GM18907 (cell line): ENCODE results near the gene ZNF579.
"Not testable (repeated sequence)": the region's sequence is repeated elsewhere in the genome, so short reads cannot be mapped to it uniquely, and the experiment has no call there.

ENCODE experiments used
- ATAC-seq: cut with Tn5 transposase; IDR thresholded peaks from one replicate; pipeline ENCODE4 v1.9.1; 2021; ENCODE audit warnings: mild to moderate bottlenecking, moderate library complexity; ENCODE audit not compliant: unreplicated experiment

ZNF579 gene

GRCh38 chr19:55541091-55541490, 39.6 kb downstream of the ZNF579 start:
- no peak for ATAC-seq

- ATAC-seq = no peak
These were observed 40.0 kb downstream of the ZNF579 start for GRCh38 chr19:55540619-55541018.

DNA sequence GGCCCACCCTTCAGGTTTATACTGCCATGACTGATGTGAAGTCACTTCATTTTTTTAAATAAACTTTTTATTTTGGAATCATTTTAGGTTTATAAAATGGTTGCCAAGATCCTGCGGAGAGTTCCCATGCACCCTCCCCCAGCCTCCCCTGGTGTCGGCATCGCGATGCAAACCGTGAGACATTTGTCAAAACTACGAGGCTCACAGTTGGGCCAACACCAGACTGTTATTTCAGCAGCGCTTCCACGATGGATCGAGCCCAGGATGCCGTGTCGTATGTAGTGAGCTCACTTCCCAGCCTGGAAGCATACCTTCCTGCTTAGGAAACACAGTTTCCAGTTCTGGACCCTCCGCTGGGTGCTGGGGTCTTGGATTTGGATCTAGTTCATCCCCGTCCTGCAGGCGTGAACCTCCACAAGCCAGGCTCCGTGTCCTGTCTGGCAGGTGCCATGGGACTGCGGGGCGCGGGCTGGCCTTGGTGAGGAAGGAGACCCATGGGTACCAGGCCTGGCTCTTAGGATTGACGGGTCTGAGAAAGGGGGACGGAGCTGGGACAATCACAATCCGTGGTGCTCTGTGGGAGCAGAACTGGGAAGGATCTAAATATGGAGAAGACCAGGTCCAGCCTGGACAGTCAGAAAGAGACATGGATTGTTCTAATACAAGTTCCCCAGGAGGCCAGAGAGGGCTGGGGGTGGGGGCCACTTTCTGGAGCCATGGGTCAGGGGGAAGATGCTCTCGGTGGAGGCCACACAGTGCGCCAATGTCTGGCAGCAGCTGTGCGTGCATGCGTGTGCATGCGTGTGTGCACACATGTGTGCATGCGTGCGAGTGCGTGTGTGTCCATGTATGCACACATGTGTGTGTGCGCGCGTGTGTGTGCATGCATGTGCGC, 41.3 kb downstream of the ZNF579 start:
- no peak for ATAC-seq

DNA sequence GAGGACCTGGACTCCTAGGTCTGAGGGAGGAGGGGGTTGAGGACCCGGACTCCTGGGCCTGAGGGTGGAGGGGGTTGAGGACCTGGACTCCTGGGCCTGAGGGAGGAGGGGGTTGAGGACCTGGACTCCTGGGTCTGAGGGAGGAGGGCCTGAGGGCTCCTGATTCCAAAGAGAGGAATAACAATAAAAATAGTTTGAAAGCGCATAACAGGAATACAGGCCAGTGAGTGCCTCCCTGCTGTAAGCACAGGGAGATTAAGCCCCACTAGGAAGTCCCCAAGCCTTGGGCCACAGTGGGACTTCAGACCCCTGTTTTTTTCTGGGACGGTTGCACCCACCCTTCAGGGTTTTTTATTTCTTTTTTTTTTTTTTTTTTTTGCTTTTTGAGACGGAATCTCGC, 42.5 kb downstream of the ZNF579 start:
- no peak for ATAC-seq

GRCh38 chr19:55537741-55538111, 42.9 kb downstream of the ZNF579 start:
- no peak for ATAC-seq

DNA sequence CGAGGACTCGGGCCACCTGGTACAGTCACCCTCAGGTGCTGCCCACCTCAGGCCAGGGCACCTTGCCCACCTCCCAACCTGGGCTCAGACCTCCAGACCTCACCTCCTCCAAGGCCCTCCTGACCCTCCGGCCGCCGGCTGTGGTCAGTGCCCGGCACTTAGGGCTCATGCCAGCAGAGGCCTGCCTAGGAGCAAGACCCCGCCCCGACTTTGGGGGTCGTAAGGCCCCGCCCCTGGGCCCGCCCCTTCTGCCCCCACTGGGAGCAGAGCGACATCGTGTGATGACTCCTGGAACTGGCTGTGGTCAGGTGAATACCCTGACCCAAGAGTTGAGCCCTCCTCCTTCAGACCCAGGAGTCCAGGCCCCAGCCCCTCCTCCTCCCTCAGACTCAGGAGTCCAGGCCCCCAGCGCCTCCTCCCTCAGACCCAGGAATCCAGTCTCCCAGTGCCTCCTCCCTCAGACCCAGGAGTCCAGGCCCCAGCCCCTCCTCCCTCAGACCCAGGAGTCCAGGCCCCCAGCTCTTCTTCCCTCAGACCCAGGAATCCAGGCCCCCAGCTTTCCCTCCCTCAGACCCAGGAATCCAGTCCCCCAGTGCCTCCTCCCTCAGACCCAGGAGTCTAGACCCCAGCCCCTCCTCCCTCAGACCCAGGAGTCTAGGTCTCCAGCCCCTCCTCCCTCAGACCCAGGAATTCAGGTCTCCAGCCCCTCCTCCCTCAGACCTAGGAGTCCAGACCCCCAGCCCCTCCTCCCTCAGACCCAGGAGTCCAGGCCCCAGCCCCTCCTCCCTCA, 43.5 kb downstream of the ZNF579 start, which contains the start of gene SBK2:
Gene SBK2, minus strand, starts transcription at position 183 of the 790 bp plus-strand sequence. CDS start 839 bp downstream, outside the sequence.
- no peak for ATAC-seq

- ATAC-seq = no peak
These were observed 44.3 kb downstream of the ZNF579 start for GRCh38 chr19:55536366-55536765.

DNA sequence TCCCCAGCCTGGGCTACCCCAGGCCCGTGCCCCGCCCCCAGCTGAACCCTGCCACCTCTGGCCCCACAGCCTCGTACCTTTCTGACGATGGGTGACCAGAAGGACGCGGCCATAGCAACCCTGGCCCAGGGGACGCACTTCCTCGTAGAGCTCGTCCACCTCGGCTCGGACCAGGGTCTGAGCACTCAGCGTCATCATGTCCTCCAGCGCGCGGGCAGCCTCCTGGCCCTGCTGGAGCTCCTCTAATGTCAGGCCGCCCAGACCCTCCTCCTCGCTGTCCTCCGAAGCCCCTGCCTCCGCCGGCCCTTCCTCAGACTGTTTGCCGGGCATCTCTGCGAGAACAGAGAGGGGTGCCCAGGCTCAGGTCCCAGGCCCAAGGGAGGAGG, 44.7 kb downstream of the ZNF579 start:
- no peak for ATAC-seq

DNA sequence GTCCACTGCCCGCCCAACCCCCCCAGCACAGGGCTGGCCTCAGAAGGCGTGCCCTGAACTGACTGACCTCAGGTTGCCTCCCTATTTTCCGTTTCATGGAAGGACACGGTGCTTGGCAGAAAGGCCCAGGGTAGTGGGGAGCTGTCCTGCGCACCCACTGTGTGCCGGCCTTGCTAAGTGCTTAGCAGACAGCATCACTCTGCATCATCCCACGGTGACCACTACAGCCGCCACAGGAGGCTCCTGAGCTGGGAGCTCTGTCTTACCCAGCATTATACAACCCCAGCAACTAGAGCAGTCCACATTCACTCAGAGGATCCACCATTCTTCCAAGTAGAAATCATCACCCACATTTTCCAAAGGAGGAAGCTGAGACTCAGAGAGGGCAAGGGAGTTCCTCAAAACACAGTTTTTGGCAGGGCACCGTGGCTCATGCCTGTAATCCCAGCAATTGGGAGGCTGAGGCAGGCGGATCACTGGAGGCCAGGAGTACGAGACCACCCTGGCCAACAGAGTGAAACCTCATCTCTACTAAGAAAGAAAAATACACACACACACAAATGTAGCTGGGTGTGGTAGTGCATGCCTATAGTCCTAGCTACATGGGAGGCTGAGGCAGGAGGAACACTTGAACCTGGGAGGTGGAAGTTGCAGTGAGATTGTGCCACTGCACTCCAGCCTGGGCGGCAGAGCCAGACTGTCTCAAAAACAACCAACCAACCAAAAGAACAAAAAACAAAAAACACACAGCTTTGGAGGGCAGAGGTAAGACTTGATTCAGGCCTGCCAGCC, 45.3 kb downstream of the ZNF579 start:
- no peak for ATAC-seq

- not testable (repeated sequence) for ATAC-seq
These were observed 46.4 kb downstream of the ZNF579 start for GRCh38 chr19:55534280-55534679.

GRCh38 chr19:55530996-55531395, 49.7 kb downstream of the ZNF579 start:
- no peak for ATAC-seq

DNA sequence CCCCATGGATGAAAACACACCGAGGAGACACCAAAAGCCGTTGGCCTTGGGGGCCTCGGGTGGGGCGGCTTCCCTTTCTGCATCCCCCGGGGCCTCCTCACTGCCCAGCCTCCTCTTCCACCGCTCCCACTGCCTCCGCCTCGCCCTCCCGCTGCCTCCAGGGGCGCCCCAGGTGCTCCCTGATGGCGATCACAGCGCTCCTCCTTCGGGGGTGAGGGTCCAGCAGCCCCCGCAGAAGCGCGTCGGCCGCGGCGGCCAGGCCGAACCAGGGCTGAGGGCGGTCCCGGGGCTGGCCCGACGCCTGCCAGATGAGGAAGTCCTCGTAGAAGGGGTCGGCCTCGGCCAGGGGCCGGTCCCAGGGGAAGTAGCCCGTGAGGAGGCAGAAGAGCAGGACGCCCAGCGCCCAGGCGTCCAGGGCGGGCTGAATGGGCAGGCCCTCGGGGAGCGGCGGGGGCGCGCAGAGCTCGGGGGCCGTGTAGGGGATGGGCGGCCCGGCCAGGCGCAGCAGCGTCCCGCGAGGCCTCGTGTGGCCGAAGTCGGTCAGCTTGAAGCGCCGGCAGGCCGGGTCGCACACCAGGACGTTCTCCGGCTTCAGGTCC, 50.9 kb downstream of the ZNF579 start:
- no peak for ATAC-seq

DNA sequence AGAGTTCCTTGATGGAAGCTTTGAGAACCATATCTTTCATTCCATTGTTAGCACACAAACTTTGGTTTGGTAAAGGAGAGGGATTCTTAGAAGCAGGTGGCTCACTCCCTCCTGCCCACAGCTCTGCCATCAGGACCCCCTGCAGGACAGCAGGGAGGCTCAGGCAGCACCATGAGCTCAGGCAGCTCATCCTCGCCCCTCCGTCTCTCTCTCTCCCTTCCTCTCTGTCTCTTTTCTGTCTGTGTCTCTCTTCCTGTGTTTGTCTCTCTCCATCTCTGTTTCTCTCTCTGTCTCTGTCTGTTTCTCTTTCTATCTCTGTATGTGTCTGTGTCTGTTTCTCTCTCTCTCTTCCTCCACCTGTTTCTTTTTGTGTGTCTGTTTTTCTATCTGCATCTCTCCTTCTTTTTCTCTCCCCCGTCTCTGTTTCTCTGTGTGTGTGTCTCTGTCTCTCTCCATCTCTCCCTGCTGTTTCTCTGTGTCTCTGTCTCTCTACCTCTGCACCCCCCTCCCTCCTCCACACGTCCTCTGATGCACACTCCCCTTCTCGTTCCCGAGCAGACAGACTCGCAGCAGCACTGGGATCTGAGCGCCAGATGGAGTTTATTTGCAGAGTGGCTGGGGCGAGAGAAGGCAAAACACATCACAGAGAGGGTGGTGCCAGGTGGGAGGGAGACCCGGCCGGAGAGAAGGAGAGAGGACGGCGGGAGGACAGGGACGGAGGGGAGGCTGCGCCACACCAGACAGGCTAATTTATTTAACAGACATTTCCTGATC, 52.4 kb downstream of the ZNF579 start:
- ATAC-seq = no peak

DNA sequence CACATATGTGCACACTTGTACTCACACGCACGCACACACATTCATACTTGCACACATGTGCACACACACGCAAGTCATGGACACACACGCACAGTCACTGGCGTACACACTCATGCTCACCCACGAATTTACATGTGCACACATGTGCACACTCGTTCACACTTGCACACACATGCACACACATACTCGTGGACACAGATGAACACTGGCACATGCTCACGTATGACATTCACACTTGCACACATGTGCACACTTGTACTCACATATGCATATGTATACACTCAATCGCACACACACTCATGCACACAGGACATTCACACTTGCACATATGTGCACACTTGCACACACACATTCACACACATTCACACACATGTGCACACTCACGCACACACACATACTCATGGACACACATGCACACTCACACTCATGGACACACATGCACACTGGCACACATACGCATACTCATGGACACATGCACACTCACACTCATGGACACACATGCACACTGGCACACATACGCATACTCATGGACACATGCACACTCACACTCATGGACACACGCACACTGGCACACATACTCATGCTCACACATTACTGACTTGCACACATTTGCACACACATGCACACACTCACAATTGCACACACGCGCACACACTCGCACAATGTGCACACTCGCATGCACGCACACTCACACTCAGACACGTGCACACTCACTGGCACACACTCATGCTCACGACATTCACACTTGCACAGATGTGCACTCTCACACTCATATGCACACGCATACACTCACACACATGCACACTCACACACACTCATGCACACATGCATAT, 53.2 kb downstream of the ZNF579 start:
- no peak for ATAC-seq
